Ishikawa (cell line): ENCODE measurements around the gene RAP2A.

Source experiments
- CEBPB ChIP-seq: IDR thresholded peaks from 2 replicates; pipeline ENCODE4 v1.6.1; 2012
- CREB1 ChIP-seq: IDR thresholded peaks from 2 replicates; pipeline ENCODE4 v1.6.1; 2012; ENCODE audit warnings: low read depth
- EGR1 ChIP-seq: IDR thresholded peaks from 2 replicates; pipeline ENCODE4 v1.6.1; 2012
- EP300 ChIP-seq: IDR thresholded peaks from 2 replicates; pipeline ENCODE4 v1.6.1; 2012; ENCODE audit warnings: borderline replicate concordance
- FOXM1 ChIP-seq: IDR thresholded peaks from 2 replicates; pipeline ENCODE4 v1.6.1; 2012; ENCODE audit warnings: low read depth, borderline replicate concordance
- NFIC ChIP-seq: IDR thresholded peaks from 2 replicates; pipeline ENCODE4 v1.6.1; 2012
- RAD21 ChIP-seq: IDR thresholded peaks from 2 replicates; pipeline ENCODE4 v1.6.1; 2012; ENCODE audit warnings: low read depth
- REST ChIP-seq: IDR thresholded peaks from 2 replicates; pipeline ENCODE4 v1.6.1; 2012; ENCODE audit warnings: low read depth, mild to moderate bottlenecking
- TAF1 ChIP-seq: IDR thresholded peaks from 2 replicates; pipeline ENCODE4 v1.6.1; 2012; ENCODE audit warnings: low read depth, mild to moderate bottlenecking
- TCF12 ChIP-seq: IDR thresholded peaks from 2 replicates; pipeline ENCODE4 v1.6.1; 2012; ENCODE audit warnings: low read depth
- TEAD4 ChIP-seq: IDR thresholded peaks from 2 replicates; pipeline ENCODE4 v1.6.1; 2012
- YY1 ChIP-seq: IDR thresholded peaks from 2 replicates; pipeline ENCODE4 v1.6.1; 2012; ENCODE audit warnings: low read depth
- ZBTB7A ChIP-seq: IDR thresholded peaks from 2 replicates; pipeline ENCODE4 v1.6.1; 2012; ENCODE audit warnings: low read depth
- TF ChIP-seq, protein P1 (sequence below): IDR thresholded peaks from 2 replicates; pipeline ENCODE4 v1.6.1; 2012
- TF ChIP-seq, protein P2 (sequence below): IDR thresholded peaks from 2 replicates; pipeline ENCODE4 v1.6.1; 2012

The RAP2A gene

GRCh38 chr13:97386801-97387484, 47.0 kb upstream of the RAP2A start:
- no peak for TF ChIP-seq CEBPB
- TF ChIP-seq YY1, result no peak
- TF ChIP-seq CREB1, result no peak
- TF ChIP-seq TCF12, result no peak
- TF ChIP-seq, protein P1, sequence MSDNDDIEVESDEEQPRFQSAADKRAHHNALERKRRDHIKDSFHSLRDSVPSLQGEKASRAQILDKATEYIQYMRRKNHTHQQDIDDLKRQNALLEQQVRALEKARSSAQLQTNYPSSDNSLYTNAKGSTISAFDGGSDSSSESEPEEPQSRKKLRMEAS, result no peak
- no peak for TF ChIP-seq FOXM1
- TF ChIP-seq ZBTB7A, result no peak
- TF ChIP-seq, protein P2, sequence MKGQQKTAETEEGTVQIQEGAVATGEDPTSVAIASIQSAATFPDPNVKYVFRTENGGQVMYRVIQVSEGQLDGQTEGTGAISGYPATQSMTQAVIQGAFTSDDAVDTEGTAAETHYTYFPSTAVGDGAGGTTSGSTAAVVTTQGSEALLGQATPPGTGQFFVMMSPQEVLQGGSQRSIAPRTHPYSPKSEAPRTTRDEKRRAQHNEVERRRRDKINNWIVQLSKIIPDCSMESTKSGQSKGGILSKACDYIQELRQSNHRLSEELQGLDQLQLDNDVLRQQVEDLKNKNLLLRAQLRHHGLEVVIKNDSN, result no peak
- no peak for TF ChIP-seq EGR1
- TF ChIP-seq TAF1, result no peak

- no peak for TF ChIP-seq TAF1
- TF ChIP-seq CREB1, result no peak
- no peak for TF ChIP-seq NFIC
- TF ChIP-seq, protein P2, result no peak
- TF ChIP-seq TEAD4, result no peak
- TF ChIP-seq TCF12, result no peak
- TF ChIP-seq RAD21, result no peak
- TF ChIP-seq YY1, result no peak
- TF ChIP-seq EP300, result no peak
- TF ChIP-seq ZBTB7A, result no peak
- no peak for TF ChIP-seq CEBPB
- TF ChIP-seq EGR1, result no peak
- no peak for TF ChIP-seq REST
- no peak for TF ChIP-seq FOXM1
- TF ChIP-seq, protein P1, result no peak
Measured at GRCh38 chr13:97387485-97387839, 46.5 kb upstream of the RAP2A start.

DNA sequence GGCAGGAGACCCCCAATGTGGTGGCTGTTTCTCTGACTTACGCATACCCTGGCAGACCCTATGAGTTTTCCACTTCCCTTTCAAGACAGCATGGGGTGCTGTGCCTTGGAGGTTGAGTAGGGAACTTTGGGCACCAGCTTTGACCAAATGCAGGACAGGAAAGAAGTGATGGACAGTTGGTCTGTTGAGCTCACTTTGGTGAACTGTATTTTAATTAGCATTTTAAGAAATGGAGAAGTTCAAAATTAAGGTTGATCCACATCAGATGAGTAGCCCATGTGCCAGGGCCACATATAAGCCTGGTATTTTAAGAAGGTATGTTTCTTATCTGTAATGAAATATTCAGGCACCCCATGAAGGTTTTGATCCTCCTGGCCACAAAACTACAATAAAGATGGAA, 46.1 kb upstream of the RAP2A start:
- no peak for TF ChIP-seq ZBTB7A
- TF ChIP-seq RAD21, result no peak

- TF ChIP-seq YY1, result no peak
- no peak for TF ChIP-seq TEAD4
- no peak for TF ChIP-seq REST
Measured at GRCh38 chr13:97388373-97388772, 45.6 kb upstream of the RAP2A start.

- no peak for TF ChIP-seq ZBTB7A
- TF ChIP-seq RAD21, result no peak
- no peak for TF ChIP-seq NFIC
- TF ChIP-seq TEAD4, result no peak
- TF ChIP-seq, protein P2, result no peak
- TF ChIP-seq CREB1, result no peak
- TF ChIP-seq TAF1, result no peak
Measured at GRCh38 chr13:97390941-97391600, 42.9 kb upstream of the RAP2A start.

DNA sequence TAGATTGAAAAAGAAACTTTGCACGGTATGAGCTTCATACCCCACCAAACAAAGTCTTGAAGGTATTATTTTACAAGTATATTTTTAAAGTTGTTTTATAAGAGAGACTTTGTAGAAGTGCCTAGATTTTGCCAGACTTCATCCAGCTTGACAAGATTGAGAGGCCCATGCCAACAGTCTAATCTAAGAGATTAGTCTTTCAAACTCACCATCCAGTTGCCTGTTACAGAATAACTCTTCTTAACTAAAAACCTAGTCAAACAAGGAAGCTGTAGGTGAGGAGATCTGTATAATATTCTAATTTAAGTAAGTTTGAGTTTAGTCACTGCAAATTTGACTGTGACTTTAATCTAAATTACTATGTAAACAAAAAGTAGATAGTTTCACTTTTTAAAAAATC, 41.9 kb upstream of the RAP2A start:
- no peak for TF ChIP-seq TEAD4
- TF ChIP-seq EGR1, result no peak
- no peak for TF ChIP-seq YY1
- TF ChIP-seq CEBPB, result no peak
- no peak for TF ChIP-seq CREB1
- no peak for TF ChIP-seq TAF1
